ENCODE data around the gene ADAMTSL3.
"Not testable (repeated sequence)": the region's sequence is repeated elsewhere in the genome, so short reads cannot be mapped to it uniquely, and the experiment has no call there.

ADAMTSL3 gene

GRCh38 chr15:83709811-83710210 is 55.9 kb downstream of the ADAMTSL3 start:
- no peak for DNase-seq

GRCh38 chr15:83710452-83710851 is 56.5 kb downstream of the ADAMTSL3 start:
- no peak for DNase-seq

GRCh38 chr15:83711236-83711635 is 57.3 kb downstream of the ADAMTSL3 start:
- DNase-seq: no peak

GRCh38 chr15:83713242-83713641 is 59.3 kb downstream of the ADAMTSL3 start:
- DNase-seq: no peak

GRCh38 chr15:83714939-83715628 is 61.2 kb downstream of the ADAMTSL3 start:
- DNase-seq: no peak

GRCh38 chr15:83716605-83717004 is 62.7 kb downstream of the ADAMTSL3 start:
- no peak for DNase-seq

GRCh38 chr15:83717010-83717409 is 63.1 kb downstream of the ADAMTSL3 start:
- DNase-seq: no peak

- DNase-seq: no peak
Observed at GRCh38 chr15:83720468-83720867, 66.5 kb downstream of the ADAMTSL3 start.

- DNase-seq: no peak
Observed at GRCh38 chr15:83721031-83721430, 67.1 kb downstream of the ADAMTSL3 start.

GRCh38 chr15:83721981-83722380 is 68.1 kb downstream of the ADAMTSL3 start:
- DNase-seq: no peak

- no peak for DNase-seq
Observed at GRCh38 chr15:83723216-83723615, 69.3 kb downstream of the ADAMTSL3 start.

- no peak for DNase-seq
Observed at GRCh38 chr15:83732196-83732595, 78.3 kb downstream of the ADAMTSL3 start.

- DNase-seq: no peak
Observed at GRCh38 chr15:83732770-83733169, 78.8 kb downstream of the ADAMTSL3 start.

GRCh38 chr15:83733206-83733605 is 79.3 kb downstream of the ADAMTSL3 start:
- DNase-seq: no peak

GRCh38 chr15:83733691-83734090 is 79.8 kb downstream of the ADAMTSL3 start:
- no peak for DNase-seq

GRCh38 chr15:83734487-83734886 is 80.6 kb downstream of the ADAMTSL3 start:
- no peak for DNase-seq

GRCh38 chr15:83739629-83740028 is 85.7 kb downstream of the ADAMTSL3 start:
- no peak for DNase-seq

- no peak for DNase-seq
Observed at GRCh38 chr15:83745771-83746170, 91.8 kb downstream of the ADAMTSL3 start.

GRCh38 chr15:83746231-83746630 is 92.3 kb downstream of the ADAMTSL3 start:
- DNase-seq: no peak

GRCh38 chr15:83747050-83747717 is 93.3 kb downstream of the ADAMTSL3 start:
- DNase-seq: no peak

- DNase-seq: no peak
Observed at GRCh38 chr15:83747718-83748110, 93.8 kb downstream of the ADAMTSL3 start.

- DNase-seq: no peak
Observed at GRCh38 chr15:83753872-83754493, 100.1 kb downstream of the ADAMTSL3 start.

GRCh38 chr15:83757291-83757690 is 103.4 kb downstream of the ADAMTSL3 start:
- not testable (repeated sequence) for DNase-seq

- no peak for DNase-seq
Observed at GRCh38 chr15:83762367-83762766, 108.4 kb downstream of the ADAMTSL3 start.
